NB4 (cell line): ENCODE measurements around the gene COMT.

Experiments used
- DNase-seq: peaks from one replicate; pipeline ENCODE4 v3.0.0; 2010; ENCODE audit warnings: low read depth
- H3K4me3 ChIP-seq: one replicate; pipeline ENCODE4 v1.5.1; 2011; ENCODE audit warnings: mild to moderate bottlenecking, low read depth, low read length, moderate library complexity
- MYC ChIP-seq: IDR thresholded peaks from 2 replicates; pipeline ENCODE4 v1.6.1; 2011; ENCODE audit warnings: low read depth, low read length
- POLR2A ChIP-seq: IDR thresholded peaks from 2 replicates; pipeline ENCODE4 v1.6.1; 2011; ENCODE audit warnings: mild to moderate bottlenecking; ENCODE audit not compliant: insufficient read length; ENCODE audit errors: extremely low read depth
- TF ChIP-seq, protein P1 (sequence below): IDR thresholded peaks from 2 replicates; pipeline ENCODE4 v1.6.1; 2011; ENCODE audit warnings: low read depth, low read length
- TF ChIP-seq, protein P2 (sequence below): IDR thresholded peaks from one replicate; pipeline ENCODE4 v1.5.1; 2012; ENCODE audit warnings: low read depth, low read length

COMT gene

DNA sequence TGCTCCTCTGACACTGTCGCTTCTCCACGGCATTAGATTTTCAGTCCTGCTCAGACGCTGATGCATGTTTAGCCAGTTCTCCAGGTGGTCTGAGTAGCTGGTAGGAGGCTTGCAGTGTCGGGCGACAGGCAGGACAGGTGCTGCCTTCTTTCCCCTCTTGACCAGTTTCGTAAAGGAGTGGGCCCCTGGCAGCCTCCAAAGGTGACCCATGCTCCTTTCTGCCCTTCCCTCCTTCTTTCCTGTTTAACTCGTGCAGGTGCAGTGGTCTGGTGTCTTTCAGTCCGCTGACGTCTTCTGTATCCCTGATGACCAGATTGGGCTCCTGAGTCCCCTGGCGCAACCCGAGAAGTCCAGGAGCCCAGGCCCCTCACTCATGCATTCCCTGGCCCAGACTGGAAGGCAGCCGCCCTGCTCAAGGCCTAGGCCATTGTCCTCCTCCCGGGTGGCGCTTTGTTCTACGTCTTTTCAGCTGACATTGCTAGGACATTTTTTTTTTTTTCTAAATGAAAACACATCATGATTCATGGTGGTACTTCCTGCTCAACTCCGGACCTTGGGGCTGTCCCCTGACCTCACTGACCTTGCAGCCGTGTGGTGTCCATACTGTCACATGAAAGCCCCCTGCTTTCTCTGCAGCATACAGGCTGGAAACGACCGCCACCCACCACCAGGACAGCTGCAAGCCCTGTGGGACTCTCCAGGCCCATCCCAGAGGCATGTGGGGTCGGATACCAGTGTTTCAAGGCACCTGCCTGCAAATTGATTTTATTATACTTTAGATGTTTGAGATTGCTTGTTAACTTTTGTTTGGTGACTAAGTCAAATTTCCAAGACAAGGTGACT is 25.6 kb downstream of the COMT start:
- H3K4me3 ChIP-seq: no peak overlapping the region
- no peak for TF ChIP-seq MYC
- TF ChIP-seq, protein P1, sequence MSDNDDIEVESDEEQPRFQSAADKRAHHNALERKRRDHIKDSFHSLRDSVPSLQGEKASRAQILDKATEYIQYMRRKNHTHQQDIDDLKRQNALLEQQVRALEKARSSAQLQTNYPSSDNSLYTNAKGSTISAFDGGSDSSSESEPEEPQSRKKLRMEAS: no peak
- TF ChIP-seq, protein P2, sequence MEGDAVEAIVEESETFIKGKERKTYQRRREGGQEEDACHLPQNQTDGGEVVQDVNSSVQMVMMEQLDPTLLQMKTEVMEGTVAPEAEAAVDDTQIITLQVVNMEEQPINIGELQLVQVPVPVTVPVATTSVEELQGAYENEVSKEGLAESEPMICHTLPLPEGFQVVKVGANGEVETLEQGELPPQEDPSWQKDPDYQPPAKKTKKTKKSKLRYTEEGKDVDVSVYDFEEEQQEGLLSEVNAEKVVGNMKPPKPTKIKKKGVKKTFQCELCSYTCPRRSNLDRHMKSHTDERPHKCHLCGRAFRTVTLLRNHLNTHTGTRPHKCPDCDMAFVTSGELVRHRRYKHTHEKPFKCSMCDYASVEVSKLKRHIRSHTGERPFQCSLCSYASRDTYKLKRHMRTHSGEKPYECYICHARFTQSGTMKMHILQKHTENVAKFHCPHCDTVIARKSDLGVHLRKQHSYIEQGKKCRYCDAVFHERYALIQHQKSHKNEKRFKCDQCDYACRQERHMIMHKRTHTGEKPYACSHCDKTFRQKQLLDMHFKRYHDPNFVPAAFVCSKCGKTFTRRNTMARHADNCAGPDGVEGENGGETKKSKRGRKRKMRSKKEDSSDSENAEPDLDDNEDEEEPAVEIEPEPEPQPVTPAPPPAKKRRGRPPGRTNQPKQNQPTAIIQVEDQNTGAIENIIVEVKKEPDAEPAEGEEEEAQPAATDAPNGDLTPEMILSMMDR: no peak
- no peak for TF ChIP-seq POLR2A
- no peak for DNase-seq

DNA sequence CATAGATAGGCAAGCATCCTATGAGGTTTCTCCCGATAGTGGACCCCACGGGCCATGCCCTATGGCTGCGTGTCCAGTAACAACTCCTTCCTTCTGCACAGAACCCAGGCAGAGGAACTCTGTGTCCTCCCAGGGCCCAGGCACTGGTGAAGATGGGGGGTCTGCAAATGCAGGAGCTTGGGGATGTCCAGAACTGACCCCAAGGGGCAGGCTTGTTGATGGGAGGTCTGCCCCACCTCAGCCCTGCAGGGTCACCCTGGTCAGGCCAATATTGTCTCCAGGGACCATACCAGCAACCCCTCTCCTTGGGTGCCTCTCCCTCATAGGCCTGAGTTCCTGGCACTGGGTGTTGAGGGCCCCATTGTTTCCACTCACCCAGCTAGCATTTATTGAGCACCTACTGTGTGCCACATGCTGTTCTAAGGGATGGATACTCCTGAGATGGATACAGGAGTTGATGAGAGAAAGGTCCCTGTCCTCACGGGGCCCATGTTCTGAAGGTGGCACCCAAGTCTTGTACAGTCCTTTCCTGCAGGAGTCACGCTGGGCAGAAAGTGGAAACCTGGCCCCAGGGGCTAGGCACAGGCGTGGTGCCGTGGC is 26.4 kb downstream of the COMT start:
- TF ChIP-seq, protein P1: no peak
- TF ChIP-seq MYC (no peak), POLR2A (no peak)
- TF ChIP-seq, protein P2: no peak
- DNase-seq: no peak
- no peak overlapping the region for H3K4me3 ChIP-seq

DNA sequence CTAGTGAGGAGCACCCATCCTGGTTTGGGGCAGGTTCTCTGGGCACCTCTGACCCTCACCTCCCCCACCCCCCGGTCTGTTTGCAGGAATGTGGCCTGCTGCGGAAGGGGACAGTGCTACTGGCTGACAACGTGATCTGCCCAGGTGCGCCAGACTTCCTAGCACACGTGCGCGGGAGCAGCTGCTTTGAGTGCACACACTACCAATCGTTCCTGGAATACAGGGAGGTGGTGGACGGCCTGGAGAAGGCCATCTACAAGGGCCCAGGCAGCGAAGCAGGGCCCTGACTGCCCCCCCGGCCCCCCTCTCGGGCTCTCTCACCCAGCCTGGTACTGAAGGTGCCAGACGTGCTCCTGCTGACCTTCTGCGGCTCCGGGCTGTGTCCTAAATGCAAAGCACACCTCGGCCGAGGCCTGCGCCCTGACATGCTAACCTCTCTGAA is 26.9 kb downstream of the COMT start:
- no peak for DNase-seq
- no peak overlapping the region for H3K4me3 ChIP-seq
- TF ChIP-seq, protein P1: no peak
- TF ChIP-seq, protein P2: no peak
- no peak for TF ChIP-seq MYC
- no peak for TF ChIP-seq POLR2A

DNA sequence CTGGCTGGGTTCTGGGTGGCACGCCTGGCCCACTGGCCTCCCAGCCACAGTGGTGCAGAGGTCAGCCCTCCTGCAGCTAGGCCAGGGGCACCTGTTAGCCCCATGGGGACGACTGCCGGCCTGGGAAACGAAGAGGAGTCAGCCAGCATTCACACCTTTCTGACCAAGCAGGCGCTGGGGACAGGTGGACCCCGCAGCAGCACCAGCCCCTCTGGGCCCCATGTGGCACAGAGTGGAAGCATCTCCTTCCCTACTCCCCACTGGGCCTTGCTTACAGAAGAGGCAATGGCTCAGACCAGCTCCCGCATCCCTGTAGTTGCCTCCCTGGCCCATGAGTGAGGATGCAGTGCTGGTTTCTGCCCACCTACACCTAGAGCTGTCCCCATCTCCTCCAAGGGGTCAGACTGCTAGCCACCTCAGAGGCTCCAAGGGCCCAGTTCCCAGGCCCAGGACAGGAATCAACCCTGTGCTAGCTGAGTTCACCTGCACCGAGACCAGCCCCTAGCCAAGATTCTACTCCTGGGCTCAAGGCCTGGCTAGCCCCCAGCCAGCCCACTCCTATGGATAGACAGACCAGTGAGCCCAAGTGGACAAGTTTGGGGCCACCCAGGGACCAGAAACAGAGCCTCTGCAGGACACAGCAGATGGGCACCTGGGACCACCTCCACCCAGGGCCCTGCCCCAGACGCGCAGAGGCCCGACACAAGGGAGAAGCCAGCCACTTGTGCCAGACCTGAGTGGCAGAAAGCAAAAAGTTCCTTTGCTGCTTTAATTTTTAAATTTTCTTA is 27.8 kb downstream of the COMT start:
- TF ChIP-seq MYC (no peak), POLR2A (no peak)
- TF ChIP-seq, protein P1: no peak
- TF ChIP-seq, protein P2: no peak
- H3K4me3 ChIP-seq: no peak overlapping the region
- no peak for DNase-seq

DNA sequence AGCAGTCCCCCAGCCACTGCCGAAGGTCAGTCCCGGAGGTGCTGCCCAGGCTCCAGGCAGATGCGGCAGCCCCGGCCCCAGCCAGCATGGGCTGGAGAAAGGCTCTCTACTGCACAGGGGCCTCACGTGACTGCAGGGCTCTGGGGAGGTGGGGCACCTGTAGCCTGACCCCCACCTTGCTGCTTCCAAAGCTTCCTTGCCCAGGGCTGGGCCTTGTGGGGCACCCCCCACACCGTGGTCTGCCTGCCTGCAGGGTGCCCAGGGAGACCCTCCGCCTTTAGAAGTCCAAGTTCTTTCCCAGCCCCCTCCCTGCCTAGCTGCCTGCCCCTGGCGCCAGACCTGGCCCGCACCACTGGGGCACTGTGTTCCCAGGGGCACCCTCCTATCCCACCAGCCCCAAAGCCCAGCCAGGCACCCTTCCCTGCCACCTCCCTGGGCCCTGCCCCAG is 28.5 kb downstream of the COMT start:
- H3K4me3 ChIP-seq: no peak overlapping the region
- TF ChIP-seq, protein P1: no peak
- TF ChIP-seq POLR2A (no peak), MYC (no peak)
- TF ChIP-seq, protein P2: no peak
- DNase-seq: no peak
